Stimulated activated CD8-positive, alpha-beta memory T cell treated with anti-CD3 and anti-CD28 coated beads, Interleukin-15, amount 100 ng/mL, for 24 hours (primary cell): ENCODE results near the gene FOXF2.

Experiments used
- DNase-seq: peaks from one replicate; pipeline ENCODE4 v3.0.0-alpha.2; 2020; ENCODE audit warnings: low read depth

The FOXF2 gene

GRCh38 chr6:1378065-1379016, 11.0 kb upstream of the FOXF2 start:
- no peak for DNase-seq

DNA sequence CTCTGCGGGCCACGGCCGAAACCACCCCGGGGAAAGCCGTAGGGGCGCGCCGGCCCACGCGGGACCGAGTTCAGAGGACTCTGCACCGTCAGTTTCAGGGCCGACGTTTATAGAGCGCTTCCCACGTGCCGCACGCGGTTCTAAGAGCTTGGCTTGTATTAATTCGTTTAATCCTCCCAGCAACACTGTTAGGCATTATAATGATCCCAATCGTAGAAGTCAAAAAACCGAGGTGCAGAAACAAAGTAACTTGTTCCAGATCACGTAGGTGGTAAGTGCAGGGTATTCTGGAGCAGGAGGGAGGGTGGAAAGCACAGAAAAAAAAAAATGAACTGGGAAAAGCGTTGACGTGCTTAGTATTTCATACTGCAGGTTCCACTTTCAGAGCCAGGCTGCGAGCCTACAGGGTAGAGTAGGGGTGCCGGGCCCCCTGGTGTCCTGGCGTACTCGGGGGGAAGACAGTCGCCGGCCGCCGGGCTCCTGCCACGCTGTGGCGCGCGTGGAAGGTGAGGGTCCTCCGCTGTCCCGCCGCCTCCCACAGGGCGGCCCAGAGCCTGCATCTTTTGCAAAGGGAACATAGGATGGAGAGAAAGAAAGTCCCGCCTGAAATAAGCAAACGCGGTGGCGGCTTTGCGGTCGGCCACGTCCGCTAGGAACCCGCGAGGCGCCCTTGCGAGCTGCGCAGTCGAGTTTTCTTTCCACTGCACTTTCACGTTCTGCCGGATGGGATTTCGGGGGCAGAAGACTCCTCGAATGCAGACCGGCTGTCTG, 10.2 kb upstream of the FOXF2 start:
- DNase-seq, result no peak

GRCh38 chr6:1379788-1380147, 9.6 kb upstream of the FOXF2 start:
- no peak for DNase-seq

DNA sequence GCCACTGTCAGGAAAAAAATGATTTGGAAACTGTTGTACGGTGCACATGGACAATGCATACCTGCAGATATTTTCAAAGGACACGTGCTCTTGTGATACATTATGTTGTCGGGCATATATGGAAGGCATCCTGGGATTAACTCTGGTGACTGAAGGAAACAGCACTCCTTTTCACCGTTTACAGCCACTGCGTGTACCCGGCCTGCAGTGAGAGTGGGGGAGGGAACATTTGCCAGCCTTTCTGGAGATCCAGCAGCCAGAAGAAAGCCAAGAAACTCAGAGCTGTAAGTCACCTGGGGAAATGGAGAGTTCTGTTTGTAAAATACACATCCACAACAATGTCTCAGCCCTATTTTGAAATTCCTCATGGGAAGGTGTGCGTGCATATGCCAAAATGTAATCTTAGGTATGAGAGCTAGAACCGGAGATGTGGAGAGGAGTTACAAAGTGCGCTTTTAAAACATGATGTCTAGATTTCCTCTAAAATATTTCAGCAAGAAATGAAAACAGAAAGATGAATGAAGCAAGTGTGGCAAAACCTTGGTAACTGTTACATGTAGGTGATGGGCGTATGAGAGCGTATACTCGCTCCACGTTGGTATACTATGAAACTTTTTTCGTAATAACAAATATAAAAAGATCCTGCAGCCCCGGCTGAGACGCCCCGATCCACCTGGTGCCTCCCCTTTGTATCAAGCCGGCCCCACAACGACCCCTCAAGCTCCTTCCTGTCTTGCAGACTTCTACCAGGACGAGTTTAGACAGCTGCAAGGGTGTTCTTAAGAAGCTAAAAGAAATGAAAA, 8.6 kb upstream of the FOXF2 start:
- no peak for DNase-seq

DNA sequence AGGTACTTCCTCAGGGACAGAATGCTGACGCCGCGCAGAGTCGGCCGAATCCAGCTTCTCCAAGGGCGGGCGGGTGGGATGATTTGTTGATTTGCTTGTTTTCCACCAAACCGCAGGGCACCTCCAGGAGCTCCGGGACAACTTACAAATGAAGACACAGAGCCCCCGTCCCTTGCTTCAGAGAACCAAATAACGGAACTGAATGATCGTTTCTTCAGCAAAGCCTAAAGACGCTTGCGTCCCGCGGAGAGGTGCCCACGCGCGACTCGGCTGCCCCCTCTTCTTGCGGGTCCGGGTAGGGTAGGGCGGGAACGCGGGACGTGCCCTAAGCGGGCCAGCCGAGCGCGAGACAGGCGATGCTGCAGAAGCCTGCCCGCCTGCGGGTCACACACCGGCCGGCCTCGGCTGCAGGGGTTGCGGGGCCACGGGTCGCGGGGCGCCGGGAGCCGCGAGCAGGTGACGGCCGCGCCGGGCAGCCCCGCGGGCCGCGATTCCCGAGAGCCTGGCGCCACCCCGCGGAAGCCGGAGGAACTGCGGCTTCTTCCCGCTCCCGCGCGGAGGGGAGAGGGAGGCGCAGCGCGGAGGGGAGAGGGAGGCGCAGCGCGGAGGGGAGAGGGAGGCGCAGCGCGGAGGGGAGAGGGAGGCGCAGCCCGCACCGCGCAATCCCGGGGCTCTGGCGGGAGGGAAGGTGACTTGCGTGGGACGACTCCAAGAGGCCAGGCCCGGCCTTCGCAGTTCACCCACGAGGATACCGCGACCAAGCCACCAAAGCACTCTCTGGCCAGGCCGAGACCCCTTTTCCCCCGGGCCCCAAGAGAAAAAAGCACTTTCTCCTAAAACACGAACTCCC, 7.7 kb upstream of the FOXF2 start:
- peak; percentile 57 for DNase-seq

- no peak for DNase-seq
Observed at GRCh38 chr6:1382331-1382882, 7.0 kb upstream of the FOXF2 start.

DNA sequence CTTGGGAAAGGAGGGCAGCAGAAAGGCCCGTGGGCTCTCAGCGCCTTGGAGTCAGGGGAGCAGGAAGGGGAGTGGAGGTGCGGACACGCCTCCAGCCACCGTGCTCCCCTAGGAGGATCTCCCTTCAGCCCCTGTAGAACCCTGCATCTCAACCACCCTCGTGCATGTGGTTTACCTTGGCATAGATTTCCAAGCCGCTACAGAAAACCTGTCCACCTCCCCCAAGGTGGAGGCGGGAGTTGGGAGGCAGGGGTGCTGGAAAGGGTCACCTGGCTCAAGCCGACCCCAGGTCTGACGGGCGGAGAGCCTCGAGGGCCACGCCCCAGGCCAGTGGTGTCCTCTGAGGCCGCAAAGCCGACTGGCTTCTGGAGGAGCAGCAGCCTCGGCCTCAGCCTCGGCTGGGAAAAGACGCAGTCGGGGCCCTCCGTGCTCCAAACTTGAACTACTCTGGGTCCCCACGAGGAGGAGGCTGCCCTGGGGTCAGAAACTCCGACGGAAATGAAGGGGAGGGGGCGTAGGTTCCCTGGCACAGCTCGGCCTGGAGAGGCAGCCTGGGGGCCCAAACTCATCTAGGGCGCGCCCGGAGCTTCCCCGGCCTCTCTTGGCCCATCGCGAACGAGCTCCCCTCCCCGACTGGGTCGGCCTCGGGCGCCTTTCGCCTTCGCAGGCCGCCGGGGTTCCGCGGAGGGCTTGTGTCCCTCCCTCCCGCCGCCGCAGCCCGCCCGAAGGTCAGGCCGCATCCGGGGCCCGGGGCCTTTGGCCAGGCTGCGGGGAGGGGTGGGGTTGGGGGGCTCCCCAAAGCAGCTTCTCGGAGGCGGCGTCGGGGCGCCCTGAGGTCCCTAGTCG, 6.3 kb upstream of the FOXF2 start:
- no peak for DNase-seq

DNA sequence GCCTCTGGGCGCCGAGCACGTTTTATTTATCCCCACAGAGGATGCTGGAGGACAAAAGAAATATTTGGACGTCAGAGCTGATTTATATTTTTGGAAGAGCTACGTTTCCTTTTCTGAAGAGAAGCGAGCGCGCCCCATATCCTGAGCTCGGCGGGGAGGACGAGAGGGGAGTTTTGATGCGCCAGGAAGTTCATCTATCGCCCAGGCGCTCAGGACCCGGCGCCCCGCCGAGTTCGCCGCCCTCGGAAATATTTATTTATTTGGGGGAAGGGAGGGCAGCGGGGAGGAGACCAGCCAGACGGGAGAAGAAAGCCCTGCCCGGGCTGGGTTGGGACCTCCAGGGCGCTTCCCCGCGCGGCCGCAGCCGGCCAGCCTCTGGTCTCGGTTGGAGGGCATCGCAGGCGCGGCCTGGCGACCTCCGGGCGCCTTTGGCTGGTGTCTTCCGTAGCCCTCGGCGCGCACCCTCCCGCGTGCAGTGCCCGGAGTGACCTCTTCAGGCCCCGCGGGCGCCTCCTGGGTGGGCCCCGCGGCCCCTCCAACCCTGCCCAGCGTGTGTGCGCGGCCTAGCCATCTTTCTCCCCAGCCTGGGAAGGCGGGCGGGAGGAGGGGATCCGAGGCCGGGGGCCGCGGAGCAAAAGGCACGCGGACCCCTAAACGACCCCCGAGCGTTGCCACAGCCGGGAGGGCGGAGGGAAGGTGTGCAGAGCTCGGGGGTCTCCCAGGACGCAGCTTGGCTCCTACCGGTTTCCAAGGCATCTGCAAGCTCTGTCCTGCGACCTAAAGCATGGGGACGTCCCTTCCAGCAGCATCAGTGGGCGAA, 5.4 kb upstream of the FOXF2 start:
- no peak for DNase-seq

DNA sequence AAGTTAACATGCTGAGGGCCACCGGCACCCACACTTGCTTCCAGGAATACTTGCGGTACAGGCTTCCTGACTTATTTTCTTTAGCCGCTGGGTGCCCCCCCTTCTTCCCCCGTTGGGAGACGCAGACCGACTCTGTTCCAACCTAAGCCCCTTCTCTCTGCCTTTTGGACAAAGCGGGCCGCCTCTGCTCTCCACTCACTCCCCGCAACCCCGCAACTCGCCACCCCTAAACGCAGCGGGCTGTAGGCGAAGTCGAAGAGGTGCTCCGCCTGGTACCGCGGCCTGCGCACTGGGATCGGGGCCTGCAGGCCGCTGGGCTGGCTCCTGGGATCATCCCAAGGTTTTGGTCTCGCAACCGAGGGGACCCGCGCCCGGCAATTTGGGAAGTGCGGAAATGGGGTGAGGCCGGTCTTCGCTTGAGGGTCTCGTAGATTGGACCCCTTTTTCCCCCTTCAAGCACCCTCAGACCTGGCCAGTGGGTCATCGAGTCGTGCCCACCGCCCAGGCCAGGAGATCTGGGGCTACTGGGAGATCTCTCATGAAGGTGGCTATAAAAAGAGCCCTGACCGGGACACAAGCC, 4.7 kb upstream of the FOXF2 start:
- DNase-seq, result no peak

- no peak for DNase-seq
Observed at GRCh38 chr6:1385129-1386037, 4.0 kb upstream of the FOXF2 start.

GRCh38 chr6:1386038-1386709, 3.2 kb upstream of the FOXF2 start:
- DNase-seq, result no peak

DNA sequence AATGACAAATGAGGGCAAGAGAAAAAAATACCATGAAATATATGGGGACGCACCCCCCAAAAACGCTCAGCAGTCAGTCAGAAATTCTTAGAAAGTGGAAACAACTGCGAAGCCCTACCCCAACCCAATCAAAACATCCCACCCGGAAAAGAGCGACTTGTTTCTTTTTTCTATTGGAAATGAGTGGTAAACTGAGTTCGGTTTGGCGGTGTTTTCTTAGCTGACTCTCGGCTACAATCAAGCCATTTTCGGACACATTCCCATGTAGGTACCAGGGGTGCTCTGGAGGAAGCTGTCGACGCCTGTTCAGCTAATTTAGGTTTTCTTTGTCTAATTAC, 1.9 kb upstream of the FOXF2 start:
- no peak for DNase-seq

- DNase-seq, result no peak
Observed at GRCh38 chr6:1387876-1388629, 1.3 kb upstream of the FOXF2 start.

- DNase-seq, result no peak
Observed at GRCh38 chr6:1388630-1389368, 577 bp upstream of the FOXF2 start.

DNA sequence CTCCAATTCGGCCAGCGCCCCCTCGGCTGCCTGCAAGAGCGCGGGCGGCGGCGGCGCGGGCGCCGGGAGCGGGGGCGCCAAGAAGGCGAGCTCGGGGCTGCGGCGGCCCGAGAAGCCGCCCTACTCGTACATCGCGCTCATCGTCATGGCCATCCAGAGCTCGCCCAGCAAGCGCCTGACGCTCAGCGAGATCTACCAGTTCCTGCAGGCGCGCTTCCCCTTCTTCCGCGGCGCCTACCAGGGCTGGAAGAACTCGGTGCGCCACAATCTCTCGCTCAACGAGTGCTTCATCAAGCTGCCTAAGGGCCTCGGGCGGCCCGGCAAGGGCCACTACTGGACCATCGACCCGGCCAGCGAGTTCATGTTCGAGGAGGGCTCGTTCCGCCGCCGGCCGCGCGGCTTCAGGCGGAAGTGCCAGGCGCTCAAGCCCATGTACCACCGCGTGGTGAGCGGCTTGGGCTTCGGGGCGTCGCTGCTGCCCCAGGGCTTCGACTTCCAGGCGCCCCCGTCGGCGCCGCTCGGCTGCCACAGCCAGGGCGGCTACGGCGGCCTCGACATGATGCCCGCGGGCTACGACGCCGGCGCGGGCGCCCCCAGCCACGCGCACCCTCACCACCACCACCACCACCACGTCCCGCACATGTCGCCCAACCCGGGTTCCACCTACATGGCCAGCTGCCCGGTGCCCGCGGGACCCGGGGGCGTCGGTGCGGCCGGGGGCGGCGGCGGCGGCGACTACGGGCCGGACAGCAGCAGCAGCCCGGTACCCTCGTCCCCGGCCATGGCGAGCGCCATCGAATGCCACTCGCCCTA, 963 bp downstream of the FOXF2 start:
- no peak for DNase-seq
